ENCODE results near the gene PPIE. TPM values are rescaled to one million over a fixed set of nuclear protein-coding genes. Genes with fewer than 3 reads are reported as not detected.

Gene PPIE
- total and polyA plus RNA-seq, 3 donors from 2014 or later = 71.5 to 109 (median 82.8) TPM

- Histone ChIP-seq H3K4me3 (no peak overlapping the region), H3K27me3 (no peaks in the 10 kb centered on the region), H3K4me1 (peaks cover 16% of the 10 kb centered on the region), H3K9me3 (no peaks in the 10 kb centered on the region), H3K36me3 (ENCODE audit: low read depth, missing control alignments) (no peaks in the 10 kb centered on the region), H3K27ac (no peak overlapping the region)
- intact Hi-C loops (cut with DNase I; ENCODE audit: low total_unique reads) = no loop called here
- WGBS, 2 donors = 29% methylated on average over 1 of the region's 1 CpG
- TF ChIP-seq, protein P1, sequence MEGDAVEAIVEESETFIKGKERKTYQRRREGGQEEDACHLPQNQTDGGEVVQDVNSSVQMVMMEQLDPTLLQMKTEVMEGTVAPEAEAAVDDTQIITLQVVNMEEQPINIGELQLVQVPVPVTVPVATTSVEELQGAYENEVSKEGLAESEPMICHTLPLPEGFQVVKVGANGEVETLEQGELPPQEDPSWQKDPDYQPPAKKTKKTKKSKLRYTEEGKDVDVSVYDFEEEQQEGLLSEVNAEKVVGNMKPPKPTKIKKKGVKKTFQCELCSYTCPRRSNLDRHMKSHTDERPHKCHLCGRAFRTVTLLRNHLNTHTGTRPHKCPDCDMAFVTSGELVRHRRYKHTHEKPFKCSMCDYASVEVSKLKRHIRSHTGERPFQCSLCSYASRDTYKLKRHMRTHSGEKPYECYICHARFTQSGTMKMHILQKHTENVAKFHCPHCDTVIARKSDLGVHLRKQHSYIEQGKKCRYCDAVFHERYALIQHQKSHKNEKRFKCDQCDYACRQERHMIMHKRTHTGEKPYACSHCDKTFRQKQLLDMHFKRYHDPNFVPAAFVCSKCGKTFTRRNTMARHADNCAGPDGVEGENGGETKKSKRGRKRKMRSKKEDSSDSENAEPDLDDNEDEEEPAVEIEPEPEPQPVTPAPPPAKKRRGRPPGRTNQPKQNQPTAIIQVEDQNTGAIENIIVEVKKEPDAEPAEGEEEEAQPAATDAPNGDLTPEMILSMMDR (IDR thresholded peaks at IDR 0.05) = no peak
- no peak for TF ChIP-seq POLR2A (IDR thresholded peaks at IDR 0.05)
- no peak for DNase-seq
These were observed 43.7 kb upstream of the PPIE start for GRCh38 chr1:39695016-39695415.

DNA sequence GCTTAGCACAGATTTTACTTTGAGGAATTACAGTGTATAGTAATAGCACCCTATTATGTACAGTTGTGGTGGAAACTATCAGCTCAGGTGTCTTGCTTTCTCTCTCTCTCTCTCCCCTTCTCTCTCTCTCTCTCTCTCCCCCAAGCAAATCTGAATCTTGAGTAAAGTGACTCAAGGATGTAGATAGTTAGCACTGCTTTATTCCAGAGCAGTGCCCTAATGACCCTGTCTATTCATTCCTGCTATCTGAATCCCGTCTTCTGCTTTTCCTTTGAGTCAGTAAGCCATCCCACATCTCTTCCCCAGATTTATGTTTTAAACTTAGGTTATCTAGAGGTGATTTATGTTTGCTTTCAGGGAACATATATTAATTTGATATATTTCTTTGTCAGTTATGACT lies 42.2 kb upstream of the PPIE start:
- H3K36me3 ChIP-seq (ENCODE audit: low read depth, missing control alignments) = no peaks in the 10 kb centered on the region
- no peak for DNase-seq
- no peak for TF ChIP-seq POLR2A (IDR thresholded peaks at IDR 0.05)
- TF ChIP-seq, protein P1 (IDR thresholded peaks at IDR 0.05) = no peak
- H3K4me1 ChIP-seq = peaks cover 19% of the 10 kb centered on the region
- WGBS, 2 donors = 58 to 59% methylated on average over 1 of the region's 1 CpG
- no peak overlapping the region for H3K4me3 ChIP-seq
- intact Hi-C loops (cut with DNase I; ENCODE audit: low total_unique reads) = no loop called here
- H3K9me3 ChIP-seq = no peaks in the 10 kb centered on the region
- H3K27ac ChIP-seq = no peak overlapping the region
- no peaks in the 10 kb centered on the region for H3K27me3 ChIP-seq

DNA sequence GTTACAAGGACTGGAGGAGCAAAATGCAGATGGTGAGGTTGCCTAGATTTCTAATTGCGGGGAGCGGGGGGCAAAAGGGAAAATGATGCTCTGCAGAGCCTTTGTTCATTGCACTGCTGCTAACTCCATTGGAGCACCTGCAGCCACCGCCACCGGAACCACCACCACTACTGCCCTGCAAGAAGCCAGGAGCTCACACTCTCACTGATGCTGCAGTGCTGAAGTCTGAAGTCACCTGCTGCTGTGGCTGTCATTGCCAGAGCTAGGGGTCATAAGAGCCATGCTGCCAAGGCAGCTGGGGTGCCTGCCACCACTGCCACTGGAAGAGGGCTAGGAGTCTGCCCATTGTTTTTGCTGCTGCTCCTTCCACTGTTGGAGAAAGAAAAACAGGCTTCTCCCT lies 40.1 kb upstream of the PPIE start:
- TF ChIP-seq, protein P1 (IDR thresholded peaks at IDR 0.05) = no peak
- no peak for TF ChIP-seq POLR2A (IDR thresholded peaks at IDR 0.05)

DNA sequence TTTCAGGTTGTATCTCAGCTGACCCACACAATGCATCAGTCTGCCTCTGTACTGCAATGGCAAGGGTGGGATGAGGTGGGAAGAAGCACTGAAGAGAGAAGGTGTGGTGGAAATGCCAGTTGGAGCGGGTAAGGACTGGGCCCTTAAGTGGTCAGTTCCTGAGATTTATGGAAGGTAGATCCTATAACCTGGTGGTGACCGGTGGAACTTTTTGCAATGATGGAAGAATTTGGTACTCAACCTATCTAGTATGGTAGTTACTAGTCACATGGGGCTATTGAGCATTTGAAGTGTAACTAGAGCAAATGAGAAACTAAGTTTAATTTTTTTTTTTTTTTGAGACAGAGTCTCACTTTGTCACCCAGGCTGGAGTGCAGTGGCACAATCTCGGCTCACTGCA lies 39.3 kb upstream of the PPIE start:
- 93 to 94% methylated on average over 3 of the region's 3 CpGs for WGBS, 2 donors
- Histone ChIP-seq H3K4me3 (no peak overlapping the region), H3K27me3 (no peaks in the 10 kb centered on the region), H3K4me1 (peaks cover 15% of the 10 kb centered on the region), H3K9me3 (no peaks in the 10 kb centered on the region), H3K27ac (no peak overlapping the region), H3K36me3 (ENCODE audit: low read depth, missing control alignments) (no peaks in the 10 kb centered on the region)
- intact Hi-C loops (cut with DNase I; ENCODE audit: low total_unique reads) = no loop called here
- DNase-seq = no peak
- TF ChIP-seq, protein P1 (IDR thresholded peaks at IDR 0.05) = peak in 1 of 3 experiments; percentile 24
- no peak for TF ChIP-seq POLR2A (IDR thresholded peaks at IDR 0.05)

More for the DNA sequence above, 40.1 kb upstream of the PPIE start:
- Histone ChIP-seq H3K27ac (no peak overlapping the region), H3K9me3 (no peaks in the 10 kb centered on the region), H3K4me1 (peaks cover 15% of the 10 kb centered on the region), H3K36me3 (ENCODE audit: low read depth, missing control alignments) (no peaks in the 10 kb centered on the region), H3K4me3 (no peak overlapping the region), H3K27me3 (no peaks in the 10 kb centered on the region)
- peak; percentile 17 for DNase-seq
- intact Hi-C loops (cut with DNase I; ENCODE audit: low total_unique reads) = no loop called here
- WGBS, 2 donors = 82 to 89% methylated on average over 4 of the region's 4 CpGs

DNA sequence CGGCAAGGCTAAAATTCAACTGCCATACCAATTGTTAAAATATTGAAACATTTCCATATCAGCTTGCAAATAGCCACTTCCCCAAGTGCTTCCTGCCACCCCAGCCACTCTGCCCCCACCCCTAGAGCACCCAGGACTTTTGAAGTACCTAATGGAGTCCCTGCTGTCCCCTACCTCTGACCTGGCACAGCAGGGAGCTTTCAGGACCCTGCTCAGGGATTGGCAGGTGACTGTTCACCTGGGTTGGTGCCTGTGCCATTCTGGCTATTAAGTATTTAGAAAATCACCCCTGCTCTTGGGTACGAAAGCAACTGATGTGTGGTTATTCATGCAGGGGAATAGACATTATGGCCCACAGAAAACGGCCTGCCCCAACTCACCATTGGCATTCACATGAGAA lies 38.3 kb upstream of the PPIE start:
- H3K27ac ChIP-seq = peak overlapping the region in 1 of 2 donors; percentile 80
- WGBS, 2 donors = 44 to 67% methylated on average over 3 of the region's 3 CpGs
- H3K4me1 ChIP-seq = peaks cover 15% of the 10 kb centered on the region
- H3K27me3 ChIP-seq = no peaks in the 10 kb centered on the region
- no peak for DNase-seq
- intact Hi-C loops (cut with DNase I; ENCODE audit: low total_unique reads) = no loop called here
- H3K36me3 ChIP-seq (ENCODE audit: low read depth, missing control alignments) = no peaks in the 10 kb centered on the region
- TF ChIP-seq, protein P1 (IDR thresholded peaks at IDR 0.05) = no peak
- no peak for TF ChIP-seq POLR2A (IDR thresholded peaks at IDR 0.05)
- H3K4me3 ChIP-seq = no peak overlapping the region
- H3K9me3 ChIP-seq = no peaks in the 10 kb centered on the region
